H9 (cell line): ENCODE measurements around the gene ARHGEF7. TPM values are rescaled to one million over a fixed set of nuclear protein-coding genes. Genes with fewer than 3 reads are reported as not detected.

ENCODE experiments used
- DNase-seq: peaks from one replicate; pipeline ENCODE4 v3.0.0-alpha.2; 2017
- H2AFZ ChIP-seq: one replicate; pipeline ENCODE4 v1.6.1; 2013; ENCODE audit warnings: mild to moderate bottlenecking, low read length, control low read depth, moderate library complexity
- H2AK5ac ChIP-seq: 2 replicates; pipeline ENCODE4 v1.6.1; 2013; ENCODE audit warnings: low read length, control low read depth, mixed read lengths; ENCODE audit not compliant: insufficient read length
- H2BK120ac ChIP-seq: one replicate; pipeline ENCODE4 v1.6.1; 2013; ENCODE audit warnings: low read depth, mild to moderate bottlenecking, low read length, control low read depth, inconsistent platforms; ENCODE audit not compliant: poor library complexity, severe bottlenecking
- H2BK12ac ChIP-seq: 2 replicates; pipeline ENCODE4 v1.6.1; 2013; ENCODE audit warnings: low read length, control low read depth, mixed read lengths, low read depth; ENCODE audit not compliant: insufficient read length
- H2BK15ac ChIP-seq: 2 replicates; pipeline ENCODE4 v1.6.1; 2013; ENCODE audit warnings: low read depth, low read length, control low read depth
- H2BK20ac ChIP-seq: one replicate; pipeline ENCODE4 v1.6.1; 2013; ENCODE audit warnings: low read depth, mild to moderate bottlenecking, low read length, control low read depth, inconsistent platforms; ENCODE audit not compliant: poor library complexity, severe bottlenecking
- H2BK5ac ChIP-seq: 2 replicates; pipeline ENCODE4 v1.6.1; 2013; ENCODE audit warnings: low read length, control low read depth, mixed read lengths; ENCODE audit not compliant: insufficient read length
- H3K14ac ChIP-seq: 2 replicates; pipeline ENCODE4 v1.6.1; 2013; ENCODE audit warnings: low read length, control low read depth; ENCODE audit not compliant: insufficient read depth
- H3K18ac ChIP-seq: 2 replicates; pipeline ENCODE4 v1.6.1; 2013; ENCODE audit warnings: low read depth, mild to moderate bottlenecking, mixed read lengths, low read length, control low read depth; ENCODE audit not compliant: insufficient read length
- H3K23ac ChIP-seq: 2 replicates; pipeline ENCODE4 v1.6.1; 2013; ENCODE audit warnings: low read length, control low read depth, mixed read lengths, low read depth; ENCODE audit not compliant: insufficient read length
- H3K23me2 ChIP-seq: 2 replicates; pipeline ENCODE4 v1.6.1; 2013; ENCODE audit warnings: low read depth, mild to moderate bottlenecking, mixed read lengths, low read length, control low read depth; ENCODE audit not compliant: insufficient read length, poor library complexity, severe bottlenecking
- H3K27ac ChIP-seq: 2 replicates; pipeline ENCODE4 v1.5.1; 2013; ENCODE audit warnings: low read length, control low read depth, mixed read lengths, low read depth; ENCODE audit not compliant: insufficient read length
- H3K27me3 ChIP-seq: 2 replicates; pipeline ENCODE4 v1.6.1; 2013; ENCODE audit warnings: low read length, control low read depth, inconsistent platforms; ENCODE audit not compliant: insufficient read depth
- H3K4ac ChIP-seq: 2 replicates; pipeline ENCODE4 v1.6.1; 2013; ENCODE audit warnings: low read depth, mild to moderate bottlenecking, control low read depth, inconsistent platforms, low read length, moderate library complexity
- H3K4me1 ChIP-seq: 2 replicates; pipeline ENCODE4 v1.6.1; 2013; ENCODE audit warnings: low read length, control low read depth, inconsistent platforms; ENCODE audit not compliant: insufficient read depth
- H3K4me2 ChIP-seq: 2 replicates; pipeline ENCODE4 v1.6.1; 2013; ENCODE audit warnings: low read length, control low read depth, mixed read lengths; ENCODE audit not compliant: insufficient read length, insufficient read depth
- H3K56ac ChIP-seq: 2 replicates; pipeline ENCODE4 v1.6.1; 2013; ENCODE audit warnings: low read depth, mild to moderate bottlenecking, mixed read lengths, low read length, control low read depth; ENCODE audit not compliant: insufficient read length
- H3K79me1 ChIP-seq: 2 replicates; pipeline ENCODE4 v1.6.1; 2013; ENCODE audit warnings: low read depth, mild to moderate bottlenecking, moderate library complexity, low read length, control low read depth, inconsistent platforms; ENCODE audit not compliant: insufficient read depth, poor library complexity, severe bottlenecking
- H3K79me2 ChIP-seq: 2 replicates; pipeline ENCODE4 v1.6.1; 2013; ENCODE audit warnings: low read length, control low read depth, inconsistent platforms; ENCODE audit not compliant: insufficient read depth
- H3K9ac ChIP-seq: 2 replicates; pipeline ENCODE4 v1.6.1; 2013; ENCODE audit warnings: low read length, control low read depth, mixed read lengths; ENCODE audit not compliant: insufficient read length; ENCODE audit errors: extremely low read depth
- H3K9me3 ChIP-seq: one replicate; pipeline ENCODE4 v1.6.1; 2013; ENCODE audit warnings: low read depth, low read length, inconsistent platforms; ENCODE audit not compliant: control insufficient read depth
- H3T11ph ChIP-seq: one replicate; pipeline ENCODE4 v1.6.1; 2013; ENCODE audit warnings: mild to moderate bottlenecking, low read length, control low read depth, inconsistent platforms
- H4K20me1 ChIP-seq: one replicate; pipeline ENCODE4 v1.6.1; 2013; ENCODE audit not compliant: control insufficient read depth, insufficient read length, insufficient read depth
- H4K5ac ChIP-seq: 2 replicates; pipeline ENCODE4 v1.6.1; 2013; ENCODE audit warnings: low read depth, mild to moderate bottlenecking, mixed read lengths, low read length, control low read depth; ENCODE audit not compliant: insufficient read length
- H4K8ac ChIP-seq: replicated peaks from 2 replicates; pipeline ENCODE4 v1.6.1; 2013; ENCODE audit warnings: low read length, control low read depth, mixed read lengths, low read depth; ENCODE audit not compliant: insufficient read length
- H4K91ac ChIP-seq: 2 replicates; pipeline ENCODE4 v1.6.1; 2013; ENCODE audit warnings: low read depth, mild to moderate bottlenecking, moderate library complexity, mixed read lengths, low read length, control low read depth; ENCODE audit not compliant: insufficient read length
- H3K27ac Mint-ChIP-seq, 3 experiments: 2 replicates in 2 of 3; 3 replicates in 1 of 3; pipeline ENCODE4 v1.8.0; 2020 to 2021; ENCODE audit warnings: mixed read lengths in 3 of 3, mild to moderate bottlenecking in 1 of 3, moderate library complexity in 1 of 3
- H3K27me3 Mint-ChIP-seq: 2 replicates; pipeline ENCODE4 v1.8.0; 2021; ENCODE audit warnings: low read depth, mild to moderate bottlenecking, moderate library complexity, mixed read lengths
- H3K36me3 Mint-ChIP-seq, 3 experiments: 2 replicates in 2 of 3; 3 replicates in 1 of 3; pipeline ENCODE4 v1.8.0; 2020 to 2021; ENCODE audit warnings: low read depth in 3 of 3, mixed read lengths in 3 of 3; ENCODE audit not compliant: insufficient read depth in 1 of 3
- H3K4me1 Mint-ChIP-seq, 2 experiments: 2 replicates each; pipeline ENCODE4 v1.8.0; 2020; ENCODE audit warnings: mixed read lengths in 2 of 2
- H3K4me3 Mint-ChIP-seq, 2 experiments: 2 replicates in 1 of 2; 3 replicates in 1 of 2; pipeline ENCODE4 v1.8.0; 2020 to 2021; ENCODE audit warnings: mild to moderate bottlenecking in 2 of 2, mixed read lengths in 2 of 2, moderate library complexity in 1 of 2
- H3K9me3 Mint-ChIP-seq, 2 experiments: 2 replicates in 1 of 2; 3 replicates in 1 of 2; pipeline ENCODE4 v1.8.0; 2020; ENCODE audit warnings: mild to moderate bottlenecking in 2 of 2, mixed read lengths in 2 of 2, moderate library complexity in 1 of 2
- WGBS: extraction: QIAGEN DNeasy Blood & Tissue Kit; methylation state at CpG from one replicate; pipeline ENCODE4 v1.1.7; 2013; ENCODE audit warnings: missing lambda C conversion rate, low lambda C conversion rate, mixed read lengths; ENCODE audit not compliant: insufficient read length; ENCODE audit errors: extremely low coverage; 5-methylcytosine and 5-hydroxymethylcytosine counted together
- total RNA-seq: library from RNA; stranded (reverse); gene quantifications from 2 replicates; pipeline ENCODE4 v1.2.1, GENCODE V29; 2021
- TF ChIP-seq, protein P1 (sequence below): fragments of 200-600 bp; sonication (generic); conservative IDR thresholded peaks from 3 replicates; pipeline ENCODE4 v1.8.0; 2021; ENCODE audit warnings: antibody characterized with exemption, mild to moderate bottlenecking

The ARHGEF7 gene
- total RNA-seq, 1 experiment from 2014 or later, result 51.9 TPM

GRCh38 chr13:111186305-111186935, 71.3 kb downstream of the ARHGEF7 start:
- Histone ChIP-seq H2AFZ (no peak overlapping the region), H3K79me2 (peaks cover 40% of the 10 kb centered on the region; the same call in 1 of the 2 replicates), H2AK5ac (no peak overlapping the region), H3K27me3 (no peaks in the 10 kb centered on the region), H3K4me2 (no peak overlapping the region), H2BK20ac (no peak overlapping the region), H2BK5ac (no peak overlapping the region), H3K14ac (no peak overlapping the region), H3K23ac (no peak overlapping the region), H2BK12ac (no peak overlapping the region), H3K79me1 (peaks cover 15% of the 10 kb centered on the region), H4K20me1 (no peaks in the 10 kb centered on the region), H3K9ac (no peak overlapping the region), H2BK15ac (no peak overlapping the region), H3K9me3 (no peaks in the 10 kb centered on the region), H3T11ph (no peak overlapping the region), H4K5ac (no peak overlapping the region), H2BK120ac (no peak overlapping the region), H3K4ac (no peak overlapping the region), H3K4me1 (peaks cover 2% of the 10 kb centered on the region; the same call in 1 of the 2 replicates), H3K23me2 (peaks cover 3% of the 10 kb centered on the region), H4K8ac (no peak overlapping the region), H4K91ac (no peak overlapping the region), H3K56ac (no peak overlapping the region), H3K27ac (no peak overlapping the region), H3K18ac (no peak overlapping the region)
- TF ChIP-seq, protein P1, sequence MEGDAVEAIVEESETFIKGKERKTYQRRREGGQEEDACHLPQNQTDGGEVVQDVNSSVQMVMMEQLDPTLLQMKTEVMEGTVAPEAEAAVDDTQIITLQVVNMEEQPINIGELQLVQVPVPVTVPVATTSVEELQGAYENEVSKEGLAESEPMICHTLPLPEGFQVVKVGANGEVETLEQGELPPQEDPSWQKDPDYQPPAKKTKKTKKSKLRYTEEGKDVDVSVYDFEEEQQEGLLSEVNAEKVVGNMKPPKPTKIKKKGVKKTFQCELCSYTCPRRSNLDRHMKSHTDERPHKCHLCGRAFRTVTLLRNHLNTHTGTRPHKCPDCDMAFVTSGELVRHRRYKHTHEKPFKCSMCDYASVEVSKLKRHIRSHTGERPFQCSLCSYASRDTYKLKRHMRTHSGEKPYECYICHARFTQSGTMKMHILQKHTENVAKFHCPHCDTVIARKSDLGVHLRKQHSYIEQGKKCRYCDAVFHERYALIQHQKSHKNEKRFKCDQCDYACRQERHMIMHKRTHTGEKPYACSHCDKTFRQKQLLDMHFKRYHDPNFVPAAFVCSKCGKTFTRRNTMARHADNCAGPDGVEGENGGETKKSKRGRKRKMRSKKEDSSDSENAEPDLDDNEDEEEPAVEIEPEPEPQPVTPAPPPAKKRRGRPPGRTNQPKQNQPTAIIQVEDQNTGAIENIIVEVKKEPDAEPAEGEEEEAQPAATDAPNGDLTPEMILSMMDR, result no peak
- Mint-ChIP-seq H3K4me3 (no peak overlapping the region), H3K27me3 (no peaks in the 10 kb centered on the region; the same call in 1 of the 2 replicates), H3K9me3 (no peaks in the 10 kb centered on the region; a peak in 2 of 5 replicates), H3K36me3 (peaks cover 9 to 14% (median 12%) of the 10 kb centered on the region in 3 experiments), H3K27ac (peak overlapping the region in 2 of 3 experiments; percentile 10 to 53; a peak in 3 of 7 replicates), H3K4me1 (peaks cover 44 to 47% of the 10 kb centered on the region in 2 experiments)
- no peak for DNase-seq
- no CpG with 5 or more reads among the region's 10 CpGs for WGBS
